Measurements from ENCODE around the gene DCLK2.

DCLK2 gene

DNA sequence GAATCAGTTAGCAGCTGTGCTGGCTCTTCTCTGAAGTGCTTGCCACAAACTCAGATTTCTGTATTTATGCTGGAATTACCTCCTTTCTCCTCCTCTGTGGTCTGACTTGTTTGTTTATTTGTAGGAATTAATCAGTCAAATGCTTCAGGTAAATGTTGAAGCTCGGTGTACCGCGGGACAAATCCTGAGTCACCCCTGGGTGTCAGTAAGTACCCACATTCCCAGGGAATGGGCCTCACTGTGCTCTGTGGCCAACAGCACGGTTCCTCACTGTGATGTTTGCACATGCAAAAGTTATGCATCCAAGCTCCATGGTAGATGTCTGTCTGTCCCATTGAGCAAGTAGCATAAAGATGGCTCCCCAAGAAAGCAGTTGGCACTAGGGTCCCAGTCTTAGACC, 169.9 kb downstream of the DCLK2 start:
- H3K27me3 ChIP-seq (ENCODE audit: insufficient read depth, low read length): no peaks in the 10 kb centered on the region
- peaks cover 7% of the 10 kb centered on the region for H3K4me1 ChIP-seq (ENCODE audit: control insufficient read depth, insufficient read depth, low read length, unreplicated experiment)
- H3K4me3 ChIP-seq (ENCODE audit: low read depth, low read length): no peak overlapping the region
- no peak overlapping the region for H3K27ac ChIP-seq (ENCODE audit: low read depth, low read length)
- H3K79me2 ChIP-seq (ENCODE audit: control insufficient read depth, insufficient read depth, low read length, unreplicated experiment): no peaks in the 10 kb centered on the region
- H3K36me3 ChIP-seq (ENCODE audit: insufficient read depth, low read length): no peaks in the 10 kb centered on the region
- H2AFZ ChIP-seq (ENCODE audit: low read length, unreplicated experiment): no peak overlapping the region

DNA sequence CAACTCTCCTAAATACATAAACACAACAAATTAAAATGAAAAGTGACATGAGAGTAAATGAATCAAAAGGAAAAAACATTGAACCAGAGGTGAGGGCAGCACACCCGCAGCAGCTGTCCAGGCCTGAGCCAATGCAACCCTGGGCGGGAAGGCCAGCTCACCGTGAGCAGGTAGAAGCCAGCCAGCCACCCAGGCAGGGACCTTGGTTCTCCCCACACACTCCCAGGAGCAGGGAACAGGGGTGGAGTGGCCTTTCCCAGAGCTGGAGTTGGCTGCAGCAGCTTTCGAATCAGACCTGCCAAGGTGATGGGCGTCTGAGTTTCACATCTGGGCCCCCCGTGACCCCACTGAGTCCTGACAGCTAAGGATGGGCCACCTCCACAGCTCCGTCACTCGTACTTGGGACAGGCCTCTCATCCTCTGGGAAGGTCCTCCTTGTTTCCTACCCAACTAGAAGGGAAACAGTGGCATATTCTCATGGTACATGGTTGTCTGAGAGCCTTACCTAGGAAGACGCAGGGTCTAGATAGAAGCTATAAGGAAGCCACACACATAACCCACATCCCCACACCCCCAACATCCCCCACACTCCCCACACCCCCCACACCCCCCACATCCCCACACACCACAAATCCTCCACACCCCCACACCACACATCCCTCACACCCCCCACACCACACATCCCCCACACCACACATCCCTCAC, 172.2 kb downstream of the DCLK2 start:
- no peak overlapping the region for H3K4me3 ChIP-seq (ENCODE audit: low read depth, low read length)
- no peaks in the 10 kb centered on the region for H3K36me3 ChIP-seq (ENCODE audit: insufficient read depth, low read length)
- H2AFZ ChIP-seq (ENCODE audit: low read length, unreplicated experiment): no peak overlapping the region
- H3K27ac ChIP-seq (ENCODE audit: low read depth, low read length): no peak overlapping the region
- H3K4me1 ChIP-seq (ENCODE audit: control insufficient read depth, insufficient read depth, low read length, unreplicated experiment): no peaks in the 10 kb centered on the region
- no peaks in the 10 kb centered on the region for H3K79me2 ChIP-seq (ENCODE audit: control insufficient read depth, insufficient read depth, low read length, unreplicated experiment)
- H3K27me3 ChIP-seq (ENCODE audit: insufficient read depth, low read length): no peaks in the 10 kb centered on the region

DNA sequence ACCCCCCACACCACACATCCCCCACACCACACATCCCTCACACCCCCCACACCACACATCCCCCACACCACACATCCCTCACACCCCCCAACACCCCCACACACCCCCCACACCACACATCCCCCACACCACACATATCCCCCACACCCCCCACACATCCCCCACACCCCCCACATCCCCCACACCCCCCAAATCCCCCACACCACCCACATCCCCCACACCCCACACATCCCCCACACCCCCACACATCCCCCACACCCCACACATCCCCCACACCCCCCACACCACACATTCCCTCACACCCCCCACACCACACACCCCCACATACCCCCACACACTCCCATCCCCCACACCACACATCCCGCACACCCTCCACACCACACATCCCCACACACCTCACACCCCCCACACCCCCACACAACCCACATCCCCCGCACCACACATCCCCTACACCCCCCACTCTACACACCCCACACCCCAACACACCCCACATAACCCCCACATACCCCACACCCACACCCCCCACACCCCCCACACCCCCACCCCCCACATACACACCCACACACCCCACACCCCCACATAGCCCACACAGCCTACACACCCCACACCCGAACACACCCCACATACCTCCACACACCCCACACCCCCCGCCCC, 172.9 kb downstream of the DCLK2 start:
- no peak overlapping the region for H3K27ac ChIP-seq (ENCODE audit: low read depth, low read length)
- H3K4me3 ChIP-seq (ENCODE audit: low read depth, low read length): no peak overlapping the region
- H3K27me3 ChIP-seq (ENCODE audit: insufficient read depth, low read length): no peaks in the 10 kb centered on the region
- no peaks in the 10 kb centered on the region for H3K36me3 ChIP-seq (ENCODE audit: insufficient read depth, low read length)
- no peak overlapping the region for H2AFZ ChIP-seq (ENCODE audit: low read length, unreplicated experiment)
- H3K4me1 ChIP-seq (ENCODE audit: control insufficient read depth, insufficient read depth, low read length, unreplicated experiment): no peaks in the 10 kb centered on the region
- H3K79me2 ChIP-seq (ENCODE audit: control insufficient read depth, insufficient read depth, low read length, unreplicated experiment): no peaks in the 10 kb centered on the region

DNA sequence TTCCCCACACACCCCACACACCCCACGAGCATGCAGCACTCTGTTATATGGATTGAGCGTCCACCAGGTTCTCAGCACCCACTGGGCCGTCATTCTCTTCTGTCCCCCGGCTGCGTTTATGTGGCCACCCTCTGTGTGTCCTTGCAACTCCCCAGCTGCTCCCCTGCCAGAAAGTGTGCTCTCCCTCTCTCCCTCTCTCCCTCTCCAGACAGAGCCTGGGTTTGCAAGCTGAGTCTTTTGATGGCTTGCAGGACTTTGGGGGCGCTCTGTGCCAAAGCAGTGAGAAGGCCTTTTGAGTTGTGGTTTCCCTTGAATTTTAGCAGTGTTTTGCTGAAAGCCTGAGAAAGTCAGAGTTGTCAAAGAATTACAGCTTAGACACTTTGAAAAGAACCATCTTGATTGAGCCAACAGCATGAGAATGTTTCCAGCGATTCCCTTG, 173.5 kb downstream of the DCLK2 start:
- no peaks in the 10 kb centered on the region for H3K4me1 ChIP-seq (ENCODE audit: control insufficient read depth, insufficient read depth, low read length, unreplicated experiment)
- H3K36me3 ChIP-seq (ENCODE audit: insufficient read depth, low read length): no peaks in the 10 kb centered on the region
- no peaks in the 10 kb centered on the region for H3K79me2 ChIP-seq (ENCODE audit: control insufficient read depth, insufficient read depth, low read length, unreplicated experiment)
- H3K27ac ChIP-seq (ENCODE audit: low read depth, low read length): no peak overlapping the region
- no peaks in the 10 kb centered on the region for H3K27me3 ChIP-seq (ENCODE audit: insufficient read depth, low read length)
- no peak overlapping the region for H3K4me3 ChIP-seq (ENCODE audit: low read depth, low read length)
- no peak overlapping the region for H2AFZ ChIP-seq (ENCODE audit: low read length, unreplicated experiment)

DNA sequence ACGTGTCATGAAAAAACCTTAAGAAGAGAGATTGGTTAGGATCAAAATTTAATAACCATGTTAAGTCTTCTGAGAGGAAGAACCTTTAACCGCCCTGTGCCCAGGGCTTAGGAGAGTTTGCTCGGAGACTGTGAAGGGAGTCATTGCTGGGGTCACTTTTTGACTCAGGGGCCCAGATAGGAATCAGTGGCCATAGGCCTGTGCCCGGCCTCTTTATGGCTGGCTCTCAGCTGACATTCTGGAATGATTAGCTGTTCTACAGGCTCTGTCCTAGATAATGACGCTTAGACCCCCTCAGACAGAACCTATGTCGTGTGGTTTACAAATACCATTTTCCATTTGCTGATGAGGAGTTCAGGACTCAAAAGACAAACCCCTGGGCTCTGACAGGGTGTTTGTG, 174.1 kb downstream of the DCLK2 start:
- H3K36me3 ChIP-seq (ENCODE audit: insufficient read depth, low read length): no peaks in the 10 kb centered on the region
- no peak overlapping the region for H2AFZ ChIP-seq (ENCODE audit: low read length, unreplicated experiment)
- H3K27me3 ChIP-seq (ENCODE audit: insufficient read depth, low read length): no peaks in the 10 kb centered on the region
- no peak overlapping the region for H3K4me3 ChIP-seq (ENCODE audit: low read depth, low read length)
- no peak overlapping the region for H3K27ac ChIP-seq (ENCODE audit: low read depth, low read length)
- H3K4me1 ChIP-seq (ENCODE audit: control insufficient read depth, insufficient read depth, low read length, unreplicated experiment): no peaks in the 10 kb centered on the region
- H3K79me2 ChIP-seq (ENCODE audit: control insufficient read depth, insufficient read depth, low read length, unreplicated experiment): no peaks in the 10 kb centered on the region

DNA sequence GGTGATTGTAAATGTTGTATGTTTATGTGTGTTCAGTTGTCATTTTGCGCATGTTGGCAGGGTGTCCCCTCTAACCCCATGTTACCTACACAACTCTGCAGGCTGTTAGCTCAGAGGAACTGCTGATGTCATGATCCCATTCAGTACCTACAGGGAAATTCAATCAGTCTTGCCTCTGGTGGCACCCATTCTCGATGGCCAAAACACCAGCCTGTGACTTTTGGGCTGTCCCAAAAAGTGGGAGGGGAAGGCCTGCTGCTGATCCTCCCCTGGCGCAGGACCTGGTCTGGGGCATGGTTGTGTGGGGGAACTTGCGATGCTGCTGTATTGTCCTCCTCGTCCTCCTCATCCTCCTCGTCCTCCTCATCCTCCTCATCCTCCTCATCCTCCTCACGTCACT, 174.5 kb downstream of the DCLK2 start:
- H3K27ac ChIP-seq (ENCODE audit: low read depth, low read length): no peak overlapping the region
- no peaks in the 10 kb centered on the region for H3K27me3 ChIP-seq (ENCODE audit: insufficient read depth, low read length)
- H3K79me2 ChIP-seq (ENCODE audit: control insufficient read depth, insufficient read depth, low read length, unreplicated experiment): no peaks in the 10 kb centered on the region
- no peak overlapping the region for H2AFZ ChIP-seq (ENCODE audit: low read length, unreplicated experiment)
- no peaks in the 10 kb centered on the region for H3K4me1 ChIP-seq (ENCODE audit: control insufficient read depth, insufficient read depth, low read length, unreplicated experiment)
- H3K36me3 ChIP-seq (ENCODE audit: insufficient read depth, low read length): no peaks in the 10 kb centered on the region
- H3K4me3 ChIP-seq (ENCODE audit: low read depth, low read length): no peak overlapping the region

DNA sequence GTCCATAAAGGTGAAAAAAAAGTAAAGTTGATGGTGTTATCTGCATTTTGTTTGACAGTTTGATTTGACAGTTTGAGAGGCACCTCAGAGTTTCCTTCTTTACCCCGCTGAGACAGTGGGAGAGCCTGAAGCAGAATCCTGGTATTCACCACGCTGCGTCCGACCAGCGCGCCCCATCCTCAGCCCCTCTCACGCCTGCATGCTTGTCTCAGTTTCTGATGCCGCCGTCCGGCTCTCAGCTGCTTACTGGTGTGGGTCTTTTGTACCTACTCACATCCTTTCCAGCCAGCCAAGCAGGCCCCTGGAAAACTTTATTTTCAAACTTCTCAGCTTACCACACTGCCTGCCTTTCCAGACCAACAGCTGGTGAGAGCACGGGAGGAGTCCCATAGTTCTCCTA, 175.2 kb downstream of the DCLK2 start:
- Histone ChIP-seq H3K4me1 (ENCODE audit: control insufficient read depth, insufficient read depth, low read length, unreplicated experiment) (no peaks in the 10 kb centered on the region), H3K79me2 (ENCODE audit: control insufficient read depth, insufficient read depth, low read length, unreplicated experiment) (no peaks in the 10 kb centered on the region), H3K4me3 (ENCODE audit: low read depth, low read length) (no peak overlapping the region), H3K27me3 (ENCODE audit: insufficient read depth, low read length) (no peaks in the 10 kb centered on the region), H2AFZ (ENCODE audit: low read length, unreplicated experiment) (no peak overlapping the region), H3K36me3 (ENCODE audit: insufficient read depth, low read length) (no peaks in the 10 kb centered on the region), H3K27ac (ENCODE audit: low read depth, low read length) (no peak overlapping the region)

DNA sequence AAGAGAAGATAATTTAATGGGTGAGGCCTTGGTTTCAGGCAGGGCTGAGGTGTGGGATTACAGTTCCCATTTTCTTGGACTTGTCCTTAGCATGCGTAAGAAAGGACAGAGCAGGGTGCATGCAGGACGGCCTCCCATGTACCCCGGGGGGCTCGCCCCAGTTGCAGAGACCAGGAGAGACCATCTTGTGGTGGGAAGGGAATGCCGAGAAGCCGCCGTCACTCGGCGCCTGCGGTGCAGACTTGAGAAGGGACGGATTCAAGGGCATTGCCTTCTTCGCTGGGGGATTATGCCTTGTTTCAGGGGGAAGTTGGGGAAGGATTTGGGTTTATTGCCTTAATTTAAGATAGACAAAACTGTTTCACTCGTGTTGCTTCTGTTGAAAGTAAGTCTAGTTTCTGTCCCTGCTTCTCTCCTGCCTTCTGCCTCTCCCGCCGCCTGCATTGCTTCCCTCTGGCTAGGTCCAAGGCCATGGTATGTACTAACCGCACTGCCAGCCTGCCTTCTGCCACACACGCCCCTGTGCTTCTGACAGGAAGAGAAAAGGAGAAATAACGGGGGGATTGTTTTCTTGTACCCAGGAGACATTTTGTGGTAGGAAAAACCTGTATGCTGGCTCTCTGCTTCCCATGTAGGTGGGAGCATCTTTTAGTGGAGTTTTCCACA, 175.9 kb downstream of the DCLK2 start:
- no peaks in the 10 kb centered on the region for H3K27me3 ChIP-seq (ENCODE audit: insufficient read depth, low read length)
- H2AFZ ChIP-seq (ENCODE audit: low read length, unreplicated experiment): no peak overlapping the region
- H3K4me1 ChIP-seq (ENCODE audit: control insufficient read depth, insufficient read depth, low read length, unreplicated experiment): no peaks in the 10 kb centered on the region

DNA sequence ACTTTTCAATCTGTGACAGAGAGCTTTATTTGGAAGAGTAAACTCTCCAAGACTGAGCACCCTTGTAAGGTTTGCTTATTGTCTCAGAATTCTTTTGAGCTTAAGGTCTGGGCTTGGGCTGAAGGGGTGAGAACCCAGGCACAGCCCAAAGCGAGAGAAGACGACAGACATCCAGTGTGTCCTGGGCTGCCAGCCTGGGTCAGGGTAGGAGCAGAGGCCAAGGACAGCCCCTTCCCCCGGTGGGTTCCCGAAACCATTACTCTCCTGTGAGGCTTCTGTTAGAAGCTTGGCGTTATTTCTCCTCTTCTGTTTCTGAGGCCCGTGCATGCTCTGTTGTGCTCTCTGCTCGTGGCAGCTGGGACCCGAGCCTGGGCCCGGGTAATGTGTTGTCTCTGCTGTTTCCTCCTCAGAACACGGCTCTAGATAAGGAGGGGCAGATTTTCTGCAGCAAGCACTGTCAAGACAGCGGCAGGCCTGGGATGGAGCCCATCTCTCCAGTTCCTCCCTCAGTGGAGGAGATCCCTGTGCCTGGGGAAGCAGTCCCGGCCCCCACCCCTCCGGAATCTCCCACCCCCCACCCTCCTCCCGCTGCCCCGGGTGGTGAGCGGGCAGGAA, 177.5 kb downstream of the DCLK2 start:
- Histone ChIP-seq H2AFZ (ENCODE audit: low read length, unreplicated experiment) (no peak overlapping the region), H3K27ac (ENCODE audit: low read depth, low read length) (no peak overlapping the region), H3K27me3 (ENCODE audit: insufficient read depth, low read length) (no peaks in the 10 kb centered on the region), H3K36me3 (ENCODE audit: insufficient read depth, low read length) (no peaks in the 10 kb centered on the region), H3K4me3 (ENCODE audit: low read depth, low read length) (no peak overlapping the region), H3K4me1 (ENCODE audit: control insufficient read depth, insufficient read depth, low read length, unreplicated experiment) (no peaks in the 10 kb centered on the region), H3K79me2 (ENCODE audit: control insufficient read depth, insufficient read depth, low read length, unreplicated experiment) (no peaks in the 10 kb centered on the region)

More for the DNA sequence above, 175.9 kb downstream of the DCLK2 start:
- Histone ChIP-seq H3K27ac (ENCODE audit: low read depth, low read length) (no peak overlapping the region), H3K79me2 (ENCODE audit: control insufficient read depth, insufficient read depth, low read length, unreplicated experiment) (no peaks in the 10 kb centered on the region), H3K36me3 (ENCODE audit: insufficient read depth, low read length) (no peaks in the 10 kb centered on the region), H3K4me3 (ENCODE audit: low read depth, low read length) (no peak overlapping the region)

DNA sequence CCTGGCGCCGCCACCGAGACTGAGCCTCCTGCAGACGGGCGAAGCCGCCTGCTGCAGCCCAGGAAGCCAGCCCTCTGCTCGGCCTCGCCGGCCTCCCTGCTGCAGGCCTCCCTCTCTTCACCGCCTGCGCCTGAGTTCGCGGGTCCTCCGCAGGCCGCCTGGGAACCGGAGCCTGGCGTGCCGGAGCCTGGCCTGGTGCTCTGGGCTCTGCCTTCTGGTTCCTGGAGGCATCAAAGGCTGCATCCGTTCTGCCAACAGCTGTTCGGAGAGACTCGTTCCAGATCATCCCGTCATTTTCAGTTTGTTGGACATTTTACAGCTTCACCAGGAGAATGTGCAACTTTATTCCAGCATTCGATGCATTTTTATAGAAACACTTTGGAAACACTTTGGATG, 178.0 kb downstream of the DCLK2 start:
- Histone ChIP-seq H3K27ac (ENCODE audit: low read depth, low read length) (no peak overlapping the region), H3K36me3 (ENCODE audit: insufficient read depth, low read length) (no peaks in the 10 kb centered on the region), H3K4me1 (ENCODE audit: control insufficient read depth, insufficient read depth, low read length, unreplicated experiment) (no peaks in the 10 kb centered on the region), H3K79me2 (ENCODE audit: control insufficient read depth, insufficient read depth, low read length, unreplicated experiment) (no peaks in the 10 kb centered on the region), H3K4me3 (ENCODE audit: low read depth, low read length) (no peak overlapping the region), H3K27me3 (ENCODE audit: insufficient read depth, low read length) (no peaks in the 10 kb centered on the region), H2AFZ (ENCODE audit: low read length, unreplicated experiment) (no peak overlapping the region)

Data from ACC112 (cell line).